ENCODE data around the gene CELF2. TPM values are rescaled to one million over a fixed set of nuclear protein-coding genes. Genes with fewer than 3 reads are reported as not detected.
A peak's percentile ranks its signal among the peaks of the same experiment; 100 is the strongest.

Gene CELF2
- total RNA-seq, 1 donor from 2014 or later, result 110 TPM

- intact Hi-C loops (cut with micrococcal nuclease), result no loop called here
- H3K36me3 Mint-ChIP-seq (ENCODE audit: low read depth), result no peaks in the 10 kb centered on the region
- H3K4me1 Mint-ChIP-seq (ENCODE audit: low read depth), result no peaks in the 10 kb centered on the region
- DNase-seq (ENCODE audit: low spot score), result no peak
- no peaks in the 10 kb centered on the region for H3K9me3 Mint-ChIP-seq
- no peak overlapping the region for H3K27ac Mint-ChIP-seq
- peaks cover 27% of the 10 kb centered on the region for H3K27me3 Mint-ChIP-seq (ENCODE audit: insufficient read depth)
- H3K4me3 Mint-ChIP-seq, result no peak overlapping the region
These were observed 41.3 kb downstream of the CELF2 start for GRCh38 chr10:11058965-11059364.

GRCh38 chr10:11063856-11064255 lies 46.2 kb downstream of the CELF2 start:
- no peaks in the 10 kb centered on the region for H3K36me3 Mint-ChIP-seq (ENCODE audit: low read depth)
- peaks cover 35% of the 10 kb centered on the region for H3K27me3 Mint-ChIP-seq (ENCODE audit: insufficient read depth)
- intact Hi-C loops (cut with micrococcal nuclease), result no loop called here
- no peaks in the 10 kb centered on the region for H3K4me1 Mint-ChIP-seq (ENCODE audit: low read depth)
- no peak overlapping the region for H3K4me3 Mint-ChIP-seq
- no peaks in the 10 kb centered on the region for H3K9me3 Mint-ChIP-seq
- no peak overlapping the region for H3K27ac Mint-ChIP-seq
- no peak for DNase-seq (ENCODE audit: low spot score)

- H3K9me3 Mint-ChIP-seq, result no peaks in the 10 kb centered on the region
- DNase-seq (ENCODE audit: low spot score), result no peak
- intact Hi-C loops (cut with micrococcal nuclease), result no loop called here
- H3K4me1 Mint-ChIP-seq (ENCODE audit: low read depth), result no peaks in the 10 kb centered on the region
- H3K36me3 Mint-ChIP-seq (ENCODE audit: low read depth), result no peaks in the 10 kb centered on the region
- H3K27ac Mint-ChIP-seq, result no peak overlapping the region
- no peak overlapping the region for H3K4me3 Mint-ChIP-seq
- peaks cover 27% of the 10 kb centered on the region for H3K27me3 Mint-ChIP-seq (ENCODE audit: insufficient read depth)
These were observed 47.2 kb downstream of the CELF2 start for GRCh38 chr10:11064832-11065231.

GRCh38 chr10:11065567-11065966 lies 47.9 kb downstream of the CELF2 start:
- no peak overlapping the region for H3K4me3 Mint-ChIP-seq
- H3K9me3 Mint-ChIP-seq, result no peaks in the 10 kb centered on the region
- intact Hi-C loops (cut with micrococcal nuclease), result no loop called here
- no peak for DNase-seq (ENCODE audit: low spot score)
- H3K36me3 Mint-ChIP-seq (ENCODE audit: low read depth), result no peaks in the 10 kb centered on the region
- H3K4me1 Mint-ChIP-seq (ENCODE audit: low read depth), result no peaks in the 10 kb centered on the region
- peaks cover 27% of the 10 kb centered on the region for H3K27me3 Mint-ChIP-seq (ENCODE audit: insufficient read depth)
- H3K27ac Mint-ChIP-seq, result no peak overlapping the region

- Mint-ChIP-seq H3K9me3 (no peaks in the 10 kb centered on the region), H3K36me3 (ENCODE audit: low read depth) (no peaks in the 10 kb centered on the region), H3K27me3 (ENCODE audit: insufficient read depth) (peaks cover 20% of the 10 kb centered on the region), H3K4me1 (ENCODE audit: low read depth) (no peaks in the 10 kb centered on the region), H3K4me3 (no peak overlapping the region), H3K27ac (no peak overlapping the region)
- intact Hi-C loops (cut with micrococcal nuclease), result no loop called here
- DNase-seq (ENCODE audit: low spot score), result no peak
These were observed 48.8 kb downstream of the CELF2 start for GRCh38 chr10:11066520-11066919.

- Mint-ChIP-seq H3K4me1 (ENCODE audit: low read depth) (no peaks in the 10 kb centered on the region), H3K27me3 (ENCODE audit: insufficient read depth) (peaks cover 14% of the 10 kb centered on the region), H3K36me3 (ENCODE audit: low read depth) (no peaks in the 10 kb centered on the region), H3K27ac (no peak overlapping the region), H3K9me3 (no peaks in the 10 kb centered on the region), H3K4me3 (no peak overlapping the region)
- intact Hi-C loops (cut with micrococcal nuclease), result no loop called here
- no peak for DNase-seq (ENCODE audit: low spot score)
These were observed 51.4 kb downstream of the CELF2 start for GRCh38 chr10:11068861-11069633.

GRCh38 chr10:11073410-11073809 lies 55.7 kb downstream of the CELF2 start:
- no peak for DNase-seq (ENCODE audit: low spot score)
- intact Hi-C loops (cut with micrococcal nuclease), result no loop called here
- Mint-ChIP-seq H3K36me3 (ENCODE audit: low read depth) (no peaks in the 10 kb centered on the region), H3K4me3 (no peak overlapping the region), H3K27me3 (ENCODE audit: insufficient read depth) (peaks cover 6% of the 10 kb centered on the region), H3K27ac (no peak overlapping the region), H3K9me3 (no peaks in the 10 kb centered on the region), H3K4me1 (ENCODE audit: low read depth) (peaks cover 5% of the 10 kb centered on the region)

- Mint-ChIP-seq H3K36me3 (ENCODE audit: low read depth) (no peaks in the 10 kb centered on the region), H3K4me3 (no peak overlapping the region), H3K27ac (peak overlapping the region; percentile 45)
These were observed 57.0 kb downstream of the CELF2 start for GRCh38 chr10:11074536-11075267.

GRCh38 chr10:11076221-11076620 lies 58.5 kb downstream of the CELF2 start:
- Mint-ChIP-seq H3K36me3 (ENCODE audit: low read depth) (no peaks in the 10 kb centered on the region), H3K27me3 (ENCODE audit: insufficient read depth) (peaks cover 7% of the 10 kb centered on the region), H3K4me1 (ENCODE audit: low read depth) (peaks cover 5% of the 10 kb centered on the region), H3K27ac (no peak overlapping the region), H3K9me3 (no peaks in the 10 kb centered on the region), H3K4me3 (no peak overlapping the region)
- no peak for DNase-seq (ENCODE audit: low spot score)
- intact Hi-C loops (cut with micrococcal nuclease), result no loop called here

More at GRCh38 chr10:11074536-11075267, 57.0 kb downstream of the CELF2 start:
- no peak for DNase-seq (ENCODE audit: low spot score)
- intact Hi-C loops (cut with micrococcal nuclease), result no loop called here
- Mint-ChIP-seq H3K27me3 (ENCODE audit: insufficient read depth) (peaks cover 7% of the 10 kb centered on the region), H3K9me3 (no peaks in the 10 kb centered on the region), H3K4me1 (ENCODE audit: low read depth) (peaks cover 5% of the 10 kb centered on the region)

- H3K36me3 Mint-ChIP-seq (ENCODE audit: low read depth), result no peaks in the 10 kb centered on the region
- no peak for DNase-seq (ENCODE audit: low spot score)
- intact Hi-C loops (cut with micrococcal nuclease), result no loop called here
- no peak overlapping the region for H3K4me3 Mint-ChIP-seq
- H3K9me3 Mint-ChIP-seq, result no peaks in the 10 kb centered on the region
- no peaks in the 10 kb centered on the region for H3K4me1 Mint-ChIP-seq (ENCODE audit: low read depth)
- H3K27me3 Mint-ChIP-seq (ENCODE audit: insufficient read depth), result peaks cover 10% of the 10 kb centered on the region
- no peak overlapping the region for H3K27ac Mint-ChIP-seq
These were observed 62.9 kb downstream of the CELF2 start for GRCh38 chr10:11080564-11080984.

- intact Hi-C loops (cut with micrococcal nuclease), result no loop called here
- Mint-ChIP-seq H3K9me3 (no peaks in the 10 kb centered on the region), H3K36me3 (ENCODE audit: low read depth) (no peaks in the 10 kb centered on the region), H3K4me3 (no peak overlapping the region), H3K27me3 (ENCODE audit: insufficient read depth) (peaks cover 10% of the 10 kb centered on the region), H3K4me1 (ENCODE audit: low read depth) (no peaks in the 10 kb centered on the region), H3K27ac (no peak overlapping the region)
- DNase-seq (ENCODE audit: low spot score), result no peak
These were observed 63.7 kb downstream of the CELF2 start for GRCh38 chr10:11081408-11081807.

GRCh38 chr10:11082526-11082925 lies 64.9 kb downstream of the CELF2 start:
- Mint-ChIP-seq H3K36me3 (ENCODE audit: low read depth) (no peaks in the 10 kb centered on the region), H3K4me1 (ENCODE audit: low read depth) (no peaks in the 10 kb centered on the region)
- intact Hi-C loops (cut with micrococcal nuclease), result no loop called here

GRCh38 chr10:11083051-11083450 lies 65.4 kb downstream of the CELF2 start:
- no peak overlapping the region for H3K27ac Mint-ChIP-seq
- no peak overlapping the region for H3K4me3 Mint-ChIP-seq
- no peak for DNase-seq (ENCODE audit: low spot score)
- intact Hi-C loops (cut with micrococcal nuclease), result no loop called here
- H3K9me3 Mint-ChIP-seq, result no peaks in the 10 kb centered on the region
- no peaks in the 10 kb centered on the region for H3K36me3 Mint-ChIP-seq (ENCODE audit: low read depth)
- no peaks in the 10 kb centered on the region for H3K4me1 Mint-ChIP-seq (ENCODE audit: low read depth)
- H3K27me3 Mint-ChIP-seq (ENCODE audit: insufficient read depth), result peaks cover 8% of the 10 kb centered on the region

More at GRCh38 chr10:11082526-11082925, 64.9 kb downstream of the CELF2 start:
- no peaks in the 10 kb centered on the region for H3K9me3 Mint-ChIP-seq
- DNase-seq (ENCODE audit: low spot score), result no peak
- no peak overlapping the region for H3K4me3 Mint-ChIP-seq
- H3K27me3 Mint-ChIP-seq (ENCODE audit: insufficient read depth), result peaks cover 8% of the 10 kb centered on the region
- H3K27ac Mint-ChIP-seq, result no peak overlapping the region

All from activated T-helper 1 cell treated with anti-CD3 and anti-CD28 coated beads, Interleukin-12 subunit alpha, Interleukin-12 subunit beta, Interleukin-2, Interleukin-4 antibody, amounts not matched to agents 30 ng/mL and 10 ng/mL and 1 ng/mL, durations not matched to agents 14 hours and 24 hours and 36 hours (primary cell).